Stimulated activated CD4-positive, alpha-beta T cell treated with anti-CD3 and anti-CD28 coated beads, TNF-alpha, amount 100 ng/mL, for 24 hours (primary cell): ENCODE measurements around the gene ARIH1.
A peak's percentile ranks its signal among the peaks of the same experiment; 100 is the strongest.
"Not testable (repeated sequence)": the region's sequence is repeated elsewhere in the genome, so short reads cannot be mapped to it uniquely, and the experiment has no call there.

ENCODE experiments used
- DNase-seq, 3 experiments: peaks; one replicate each; pipeline ENCODE4 v3.0.0-alpha.2; 2020; ENCODE audit warnings: low read depth in 3 of 3

The ARIH1 gene

GRCh38 chr15:72473614-72474465, at the start of gene ARIH1:
TSS of gene ARIH1 (plus strand) at chr15:72474330. CDS start at chr15:72474640, 310 bp downstream.
- DNase-seq: peak; percentile 90 to 95 (median 94)

DNA sequence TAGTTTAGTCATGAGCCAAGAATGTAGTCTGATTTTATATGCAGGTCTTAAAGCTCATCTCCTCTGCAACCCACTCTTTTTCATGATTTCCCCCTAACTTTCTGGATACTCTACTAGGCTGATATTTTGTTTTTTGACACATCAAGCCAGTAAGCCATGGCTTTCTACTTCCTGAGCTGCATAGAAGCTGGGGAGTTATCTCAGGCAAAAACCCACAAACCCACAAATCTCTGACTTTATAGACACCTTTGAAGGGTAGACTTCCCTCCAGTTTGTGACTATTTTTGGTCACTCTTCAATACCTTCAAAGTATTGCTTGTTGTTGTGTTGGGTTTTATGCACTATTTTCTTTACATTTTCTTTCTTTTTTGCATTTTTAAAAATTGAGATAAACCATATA, 47.4 kb upstream of the ARIH1 start:
- no peak for DNase-seq

DNA sequence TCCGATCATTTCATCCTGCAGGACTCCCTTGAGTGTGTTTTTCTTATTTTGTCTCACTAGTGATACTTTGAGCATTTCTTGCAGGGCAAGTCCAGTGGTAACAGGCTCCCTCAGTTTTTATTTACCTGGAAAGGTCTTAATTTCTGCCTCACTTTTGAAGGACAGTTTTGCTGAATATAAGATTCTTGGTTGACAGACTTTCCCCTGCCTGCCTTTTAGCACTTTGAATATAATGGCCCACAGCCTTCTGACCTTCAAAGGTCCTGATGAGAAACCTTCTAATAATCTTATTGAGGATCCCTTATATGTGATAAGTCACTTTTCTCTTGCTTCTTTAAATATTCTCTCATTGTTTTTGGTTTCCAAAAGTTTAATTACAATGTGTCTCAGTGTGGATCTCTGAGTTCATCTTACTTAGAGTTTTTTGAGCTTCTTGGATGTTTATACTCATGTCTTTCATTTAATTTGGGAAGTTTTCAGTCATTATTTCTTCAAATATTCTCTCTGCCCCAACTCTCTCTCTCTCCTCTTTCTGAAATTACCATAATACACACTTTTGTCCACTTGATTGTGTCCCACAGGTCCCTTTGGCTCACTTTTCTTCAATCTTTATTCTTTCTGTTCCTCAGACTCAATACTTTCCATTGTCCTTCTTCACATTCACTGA, 36.3 kb upstream of the ARIH1 start:
- no peak for DNase-seq

GRCh38 chr15:72442848-72443247, 31.3 kb upstream of the ARIH1 start:
- not testable (repeated sequence) for DNase-seq

GRCh38 chr15:72445426-72445825, 28.7 kb upstream of the ARIH1 start:
- no peak for DNase-seq

- no peak for DNase-seq
These were observed 23.3 kb upstream of the ARIH1 start for GRCh38 chr15:72450805-72451204.

- no peak for DNase-seq
These were observed 22.9 kb upstream of the ARIH1 start for GRCh38 chr15:72451224-72451623.

DNA sequence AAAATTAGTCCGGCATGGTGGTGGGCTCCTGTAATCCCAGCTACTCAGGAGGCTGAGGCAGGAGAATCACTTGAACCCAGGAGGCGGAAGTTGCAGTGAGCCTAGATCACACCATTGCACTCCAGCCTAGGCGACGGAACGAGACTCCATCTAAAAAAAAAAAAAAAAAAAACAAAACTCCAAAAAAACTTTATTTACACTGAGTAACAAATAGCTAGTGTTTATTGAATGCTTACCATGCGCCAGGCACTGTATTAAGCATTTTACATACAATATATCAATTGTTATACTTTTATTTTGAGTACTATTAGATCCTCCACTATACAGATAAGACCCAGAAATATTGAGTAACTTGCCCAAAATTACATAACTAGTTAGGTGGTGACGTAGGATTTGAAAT, 17.4 kb upstream of the ARIH1 start:
- DNase-seq: no peak

DNA sequence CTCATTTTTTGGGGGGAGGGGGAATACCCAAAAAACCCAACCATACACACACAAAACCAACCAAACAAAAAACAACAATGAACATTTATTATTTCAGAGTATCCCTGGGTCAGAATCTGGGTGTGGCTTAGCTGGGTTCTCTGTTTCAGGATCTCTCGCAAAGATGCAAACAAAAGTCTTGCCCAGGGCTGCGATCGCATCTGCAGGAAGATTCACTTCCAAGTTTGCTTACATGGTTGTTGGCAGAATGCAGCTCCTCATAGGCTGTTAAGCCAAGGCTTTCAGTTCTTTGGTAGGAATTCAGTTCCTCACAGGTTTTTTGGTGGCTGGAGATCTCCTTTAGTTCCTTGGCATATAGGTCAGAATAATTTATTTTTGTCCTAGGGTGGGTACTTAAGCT, 13.7 kb upstream of the ARIH1 start:
- DNase-seq: no peak

- DNase-seq: no peak
These were observed 10.4 kb upstream of the ARIH1 start for GRCh38 chr15:72463702-72464101.

DNA sequence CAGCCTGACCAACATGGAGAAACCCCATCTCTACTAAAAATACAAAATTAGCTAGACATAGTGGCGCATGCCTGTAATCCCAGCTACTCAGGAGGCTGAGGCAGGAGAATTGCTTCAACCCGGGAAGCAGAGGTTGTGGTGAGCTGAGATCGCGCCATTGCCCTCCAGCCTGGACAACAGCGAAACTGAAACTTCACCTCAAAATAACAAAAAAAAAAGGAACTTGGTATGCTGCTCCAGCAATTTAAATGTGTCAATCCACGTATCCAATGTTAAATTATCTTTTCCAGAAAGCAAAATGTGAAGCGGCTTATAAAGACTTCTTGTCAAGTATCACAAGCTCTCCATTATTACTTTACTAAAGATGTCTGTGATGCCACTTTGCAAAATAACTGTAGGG, 9.9 kb upstream of the ARIH1 start:
- no peak for DNase-seq

- no peak for DNase-seq
These were observed 6.0 kb upstream of the ARIH1 start for GRCh38 chr15:72468103-72468502.

DNA sequence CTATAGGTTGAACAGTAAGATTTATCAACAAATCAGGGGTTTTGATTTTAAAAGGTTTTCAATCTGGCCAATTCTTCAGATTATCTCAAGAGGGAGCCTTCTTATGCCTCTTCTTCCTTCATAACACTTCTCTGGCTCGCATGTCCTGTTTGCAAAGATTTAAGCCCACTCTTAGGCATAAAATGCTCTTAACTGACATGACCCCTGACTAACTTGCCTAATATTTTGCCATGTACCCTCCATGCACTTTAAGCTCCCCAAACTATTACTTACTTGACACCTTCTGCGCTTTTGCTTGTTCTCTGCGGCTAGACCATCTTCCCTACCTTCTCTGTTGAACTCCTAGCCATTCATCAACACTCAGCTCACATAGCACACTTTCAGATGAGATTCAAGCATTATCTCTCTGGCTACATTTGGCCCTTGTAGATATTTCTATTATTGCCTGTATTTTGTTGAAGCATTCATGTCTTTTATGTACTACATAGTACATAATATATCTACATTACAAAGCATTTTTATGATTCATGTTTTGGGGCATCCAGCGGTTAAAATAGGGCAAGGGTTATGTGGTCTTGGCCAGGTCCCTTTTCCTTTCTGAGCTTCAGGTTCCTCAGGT, 1.0 kb upstream of the ARIH1 start:
- no peak for DNase-seq

DNA sequence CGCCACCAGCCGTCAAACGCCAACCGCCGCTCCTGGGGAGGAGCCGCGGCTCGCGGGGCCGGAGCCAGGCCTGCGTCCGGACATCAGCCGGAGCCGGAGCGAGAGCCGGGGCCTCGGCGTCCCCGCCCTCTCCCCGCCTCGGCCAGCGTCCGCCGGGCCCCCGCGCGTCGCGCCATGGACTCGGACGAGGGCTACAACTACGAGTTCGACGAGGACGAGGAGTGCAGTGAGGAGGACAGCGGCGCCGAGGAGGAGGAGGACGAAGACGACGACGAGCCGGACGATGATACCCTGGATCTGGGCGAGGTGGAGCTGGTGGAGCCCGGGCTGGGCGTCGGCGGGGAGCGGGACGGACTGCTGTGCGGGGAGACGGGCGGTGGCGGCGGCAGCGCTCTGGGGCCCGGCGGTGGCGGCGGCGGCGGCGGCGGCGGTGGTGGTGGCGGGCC, 359 bp downstream of the ARIH1 start:
- DNase-seq: peak in 1 of 3 experiments; percentile 8

GRCh38 chr15:72474912-72475628, 940 bp downstream of the ARIH1 start:
- peak; percentile 59 to 74 (median 60) for DNase-seq

- no peak for DNase-seq
These were observed 1.5 kb downstream of the ARIH1 start for GRCh38 chr15:72475674-72476073.

GRCh38 chr15:72476330-72476729, 2.2 kb downstream of the ARIH1 start:
- not testable (repeated sequence) for DNase-seq

DNA sequence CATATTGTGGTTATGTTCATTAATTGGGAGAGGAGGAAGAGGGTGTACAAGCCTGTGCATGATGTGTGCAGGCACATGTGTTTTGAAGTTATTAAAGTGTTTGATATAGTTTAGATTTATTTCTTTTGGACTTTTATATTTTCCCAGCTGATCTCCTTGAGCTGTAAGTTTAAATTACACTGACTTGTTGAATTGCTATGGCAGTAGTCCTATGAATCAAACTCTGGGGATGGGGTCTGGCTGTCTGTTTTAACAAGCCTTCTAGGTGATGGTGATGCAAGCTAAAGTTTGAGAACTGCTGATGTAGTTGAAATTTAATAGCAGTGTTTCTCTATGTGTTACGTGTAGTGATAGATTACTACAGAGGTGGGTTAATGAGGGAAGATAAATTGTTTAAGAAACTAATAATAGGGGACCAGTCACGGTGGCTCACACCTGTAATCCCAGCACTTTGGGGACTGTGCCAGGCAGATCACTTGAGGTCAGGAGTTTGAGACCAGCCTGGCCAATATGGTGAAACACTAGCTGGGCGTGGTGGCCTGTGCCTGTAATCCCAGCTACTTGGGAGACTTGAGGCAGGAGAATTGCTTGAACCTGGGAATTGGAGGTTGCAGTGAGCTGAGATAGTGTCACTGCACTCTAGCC, 7.0 kb downstream of the ARIH1 start:
- DNase-seq: no peak

DNA sequence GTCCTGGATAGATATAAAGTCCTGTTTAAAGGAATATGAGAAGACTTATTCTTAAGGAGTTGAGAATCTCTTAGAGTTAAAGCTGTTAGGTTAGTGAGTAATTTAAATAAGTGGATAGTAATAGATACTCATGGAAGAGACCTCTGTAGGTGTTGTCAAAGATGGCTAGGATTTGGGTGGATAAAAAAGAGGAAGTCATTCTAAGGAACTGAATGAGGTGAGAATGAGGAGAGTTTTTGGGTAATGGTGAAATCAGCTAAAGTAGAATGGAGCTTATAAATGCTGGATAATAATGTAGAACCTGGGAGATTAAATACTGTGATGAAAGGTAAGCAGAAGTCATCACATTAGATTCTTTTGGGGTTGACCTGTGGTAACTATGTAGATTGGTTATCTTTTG, 8.1 kb downstream of the ARIH1 start:
- DNase-seq: no peak

- DNase-seq: no peak
These were observed 9.1 kb downstream of the ARIH1 start for GRCh38 chr15:72483279-72483678.

- no peak for DNase-seq
These were observed 12.0 kb downstream of the ARIH1 start for GRCh38 chr15:72486144-72486543.
